Cerebellar cortex (tissue), 1 donor: ENCODE data around the gene GNB1L.

ENCODE experiments used
- DNase-seq: peaks from one replicate; pipeline ENCODE4 v3.0.0-alpha.2; 2015; ENCODE audit warnings: low spot score

GNB1L gene

DNA sequence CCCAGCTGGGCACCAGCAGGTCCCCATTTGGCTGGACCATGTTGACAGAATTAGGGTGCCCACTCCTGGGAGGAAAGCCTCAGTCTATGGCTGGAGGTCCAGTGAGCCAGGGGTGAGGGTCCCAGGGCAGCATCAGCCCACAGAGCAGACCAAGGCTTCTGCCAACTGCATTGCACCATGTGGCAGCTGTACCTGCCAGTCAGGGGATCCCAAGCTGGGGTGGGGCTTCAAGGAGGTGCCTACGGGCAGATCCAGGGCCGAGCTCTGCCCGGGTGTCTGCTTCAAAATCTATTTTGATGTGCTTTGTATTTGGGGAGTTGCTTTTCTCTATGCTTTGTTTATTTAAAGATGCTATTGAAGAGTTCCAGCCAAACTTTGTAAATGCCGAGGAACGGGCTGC is 120.9 kb downstream of the GNB1L start:
- DNase-seq: no peak
